Keratinocyte (primary cell): ENCODE results near the gene BCAS1. TPM values are rescaled to one million over a fixed set of nuclear protein-coding genes. Genes with fewer than 3 reads are reported as not detected.

ENCODE experiments used
- DNase-seq: peaks from one replicate; pipeline ENCODE4 v3.0.0-alpha.2; 2011; ENCODE audit warnings: low read depth, missing footprints, low spot score
- FAIRE-seq: peaks from 2 replicates; lab custom pipeline; 2011; peaks lifted over from hg19 to GRCh38; lab: Jason Lieb, UNC
- H2AFZ ChIP-seq: 2 replicates; pipeline ENCODE4 v1.6.0; 2012; ENCODE audit warnings: low read length, control low read depth, inconsistent platforms; ENCODE audit not compliant: control insufficient read depth
- H3K27ac ChIP-seq: 2 replicates; pipeline ENCODE4 v1.5.1; 2011; ENCODE audit warnings: low read length; ENCODE audit not compliant: control insufficient read depth, insufficient read depth
- H3K27me3 ChIP-seq: 3 replicates; pipeline ENCODE4 v1.6.0; 2011; ENCODE audit warnings: low read length; ENCODE audit not compliant: control insufficient read depth, insufficient read depth; ENCODE audit errors: extremely low read depth
- H3K36me3 ChIP-seq, 2 experiments: 2 replicates in 1 of 2; 3 replicates in 1 of 2; pipeline ENCODE4 v1.5.1; 2011; ENCODE audit warnings: low read length in 2 of 2, mild to moderate bottlenecking in 1 of 2; ENCODE audit not compliant: control insufficient read depth in 2 of 2, insufficient read depth in 2 of 2; ENCODE audit errors: extremely low read depth in 1 of 2
- H3K4me1 ChIP-seq: 3 replicates; pipeline ENCODE4 v1.5.1; 2011; ENCODE audit warnings: low read length; ENCODE audit not compliant: control insufficient read depth, insufficient read depth; ENCODE audit errors: extremely low read depth
- H3K4me2 ChIP-seq: 3 replicates; pipeline ENCODE4 v1.6.0; 2011; ENCODE audit warnings: low read depth, low read length; ENCODE audit not compliant: control insufficient read depth, insufficient read depth; ENCODE audit errors: extremely low read depth
- H3K4me3 ChIP-seq, 3 experiments: fragments of 200-600 bp in 1 of 3; sonication (generic) in 1 of 3; 2 replicates in 2 of 3; 3 replicates in 1 of 3; pipeline ENCODE4 v1.5.1; 2011 to 2016; ENCODE audit warnings: low read length in 3 of 3, mild to moderate bottlenecking in 3 of 3, control low read depth in 2 of 3, inconsistent platforms in 1 of 3, low read depth in 1 of 3, mixed read lengths in 1 of 3, mixed run types in 1 of 3, moderate library complexity in 1 of 3; ENCODE audit not compliant: control insufficient read depth in 2 of 3, insufficient read depth in 2 of 3; ENCODE audit errors: extremely low read depth in 1 of 3
- H3K79me2 ChIP-seq: 2 replicates; pipeline ENCODE4 v1.6.0; 2012; ENCODE audit warnings: low read length; ENCODE audit not compliant: control insufficient read depth, insufficient read depth
- H3K9ac ChIP-seq: 3 replicates; pipeline ENCODE4 v1.6.0; 2011; ENCODE audit warnings: low read length; ENCODE audit not compliant: control insufficient read depth, insufficient read depth; ENCODE audit errors: extremely low read depth
- H3K9me1 ChIP-seq: 3 replicates; pipeline ENCODE4 v1.6.0; 2011; ENCODE audit warnings: low read length; ENCODE audit not compliant: control insufficient read depth, insufficient read depth; ENCODE audit errors: extremely low read depth
- H3K9me3 ChIP-seq: 2 replicates; pipeline ENCODE4 v1.5.1; 2012; ENCODE audit warnings: low read depth, low read length; ENCODE audit not compliant: control insufficient read depth
- H4K20me1 ChIP-seq: 3 replicates; pipeline ENCODE4 v1.6.0; 2011; ENCODE audit warnings: low read length; ENCODE audit not compliant: control insufficient read depth, insufficient read depth; ENCODE audit errors: extremely low read depth
- EZH2 ChIP-seq: IDR thresholded peaks from one replicate; pipeline ENCODE4 v1.6.1; 2012; ENCODE audit warnings: inconsistent platforms, mild to moderate bottlenecking, low read length, moderate library complexity
- dilution Hi-C: fragments of 300-500 bp; cut with MboI; formaldehyde crosslinking; loops from one replicate; pipeline ENCODE4 v1.7.0; 2020; ENCODE audit warnings: low sequenced_read_pairs; ENCODE audit not compliant: extremely low pct_ligation_motif_present
- polyA plus RNA-seq, 5 experiments: library from polyadenylated mRNA; depleted of rRNA in 3 of 5; stranded (reverse) in 3 of 5; stranded (forward) in 1 of 5; unstranded in 1 of 5; fragments of >200 nt; gene quantifications; 1 replicate in 1 of 5; 2 replicates in 3 of 5; 3 replicates in 1 of 5; pipeline versions ENCODE4 v1.2.1 to v1.2.3, GENCODE V29; 2011 to 2012; ENCODE audit warnings: missing spikeins in 2 of 5, low read depth in 1 of 5, low replicate concordance in 1 of 5
- TF ChIP-seq, protein P1 (sequence below), 3 experiments: IDR thresholded peaks in 1 of 3; conservative IDR thresholded peaks in 1 of 3; optimal IDR thresholded peaks in 1 of 3; 2 replicates in 2 of 3; 3 replicates in 1 of 3; pipeline versions ENCODE3 to v1.5.1; 2011; ENCODE audit warnings: low read length in 3 of 3, mild to moderate bottlenecking in 3 of 3, moderate library complexity in 2 of 3, control low read depth in 1 of 3, inconsistent platforms in 1 of 3; ENCODE audit not compliant: insufficient read depth in 2 of 3; ENCODE audit errors: extremely low read depth in 1 of 3

The BCAS1 gene
- polyA plus RNA-seq, 1 donor (not counting 4 experiments of a cell fraction or from before 2014, with no cell fraction given): not detected

- H3K36me3 ChIP-seq: no peaks in the 10 kb centered on the region
- no peak overlapping the region for H3K9ac ChIP-seq
- H3K27me3 ChIP-seq: no peaks in the 10 kb centered on the region
- H3K4me1 ChIP-seq: no peaks in the 10 kb centered on the region
- no peaks in the 10 kb centered on the region for H3K9me1 ChIP-seq
- H3K27ac ChIP-seq: no peak overlapping the region
- no peak overlapping the region for H2AFZ ChIP-seq
- no peak overlapping the region for H3K4me2 ChIP-seq
- FAIRE-seq (no peak), DNase-seq (no peak)
- no peaks in the 10 kb centered on the region for H3K79me2 ChIP-seq
- H3K9me3 ChIP-seq: no peaks in the 10 kb centered on the region
- H4K20me1 ChIP-seq: no peaks in the 10 kb centered on the region
- TF ChIP-seq, protein P1, sequence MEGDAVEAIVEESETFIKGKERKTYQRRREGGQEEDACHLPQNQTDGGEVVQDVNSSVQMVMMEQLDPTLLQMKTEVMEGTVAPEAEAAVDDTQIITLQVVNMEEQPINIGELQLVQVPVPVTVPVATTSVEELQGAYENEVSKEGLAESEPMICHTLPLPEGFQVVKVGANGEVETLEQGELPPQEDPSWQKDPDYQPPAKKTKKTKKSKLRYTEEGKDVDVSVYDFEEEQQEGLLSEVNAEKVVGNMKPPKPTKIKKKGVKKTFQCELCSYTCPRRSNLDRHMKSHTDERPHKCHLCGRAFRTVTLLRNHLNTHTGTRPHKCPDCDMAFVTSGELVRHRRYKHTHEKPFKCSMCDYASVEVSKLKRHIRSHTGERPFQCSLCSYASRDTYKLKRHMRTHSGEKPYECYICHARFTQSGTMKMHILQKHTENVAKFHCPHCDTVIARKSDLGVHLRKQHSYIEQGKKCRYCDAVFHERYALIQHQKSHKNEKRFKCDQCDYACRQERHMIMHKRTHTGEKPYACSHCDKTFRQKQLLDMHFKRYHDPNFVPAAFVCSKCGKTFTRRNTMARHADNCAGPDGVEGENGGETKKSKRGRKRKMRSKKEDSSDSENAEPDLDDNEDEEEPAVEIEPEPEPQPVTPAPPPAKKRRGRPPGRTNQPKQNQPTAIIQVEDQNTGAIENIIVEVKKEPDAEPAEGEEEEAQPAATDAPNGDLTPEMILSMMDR (optimal IDR thresholded peaks at IDR 0.05 in 1 of 3, IDR thresholded peaks at IDR 0.05 in 1 of 3, conservative IDR thresholded peaks at IDR 0.05 in 1 of 3; ENCODE audit: extremely low read depth in 1 of 3, insufficient read depth in 2 of 3, low read length in 3 of 3): no peak
- TF ChIP-seq EZH2: no peak
- dilution Hi-C loops: no loop called here
- H3K4me3 ChIP-seq: no peak overlapping the region
These were observed 52.5 kb downstream of the BCAS1 start for GRCh38 chr20:54017846-54018245.

DNA sequence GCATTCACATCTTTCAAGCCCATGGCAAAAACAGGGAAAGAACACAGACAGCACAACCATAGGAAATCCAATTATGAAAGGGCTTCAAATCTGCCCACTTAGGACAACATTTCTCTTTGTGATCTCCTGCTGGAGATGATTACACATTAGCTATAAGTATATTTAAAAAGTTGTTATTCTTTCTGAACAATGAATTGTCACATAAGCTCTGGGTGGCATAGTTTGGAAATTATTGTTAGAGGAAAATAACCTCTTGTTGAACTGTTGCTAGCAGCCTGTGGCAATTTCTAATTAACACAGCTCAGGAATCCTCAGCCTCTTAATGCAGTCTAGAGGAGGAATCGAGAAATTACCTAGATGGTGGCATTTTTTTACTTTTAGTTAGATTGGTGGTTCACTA is 54.9 kb downstream of the BCAS1 start:
- no peaks in the 10 kb centered on the region for H3K36me3 ChIP-seq
- no peak overlapping the region for H3K4me2 ChIP-seq
- TF ChIP-seq, protein P1 (optimal IDR thresholded peaks at IDR 0.05 in 1 of 3, IDR thresholded peaks at IDR 0.05 in 1 of 3, conservative IDR thresholded peaks at IDR 0.05 in 1 of 3; ENCODE audit: extremely low read depth in 1 of 3, insufficient read depth in 2 of 3, low read length in 3 of 3): no peak
- H3K27me3 ChIP-seq: no peaks in the 10 kb centered on the region
- no peak for FAIRE-seq
- no peaks in the 10 kb centered on the region for H3K4me1 ChIP-seq
- no peaks in the 10 kb centered on the region for H3K9me1 ChIP-seq
- H2AFZ ChIP-seq: no peak overlapping the region
- no peaks in the 10 kb centered on the region for H3K9me3 ChIP-seq
- H3K79me2 ChIP-seq: no peaks in the 10 kb centered on the region
- dilution Hi-C loops: no loop called here
- no peaks in the 10 kb centered on the region for H4K20me1 ChIP-seq
- DNase-seq: no peak
- no peak overlapping the region for H3K27ac ChIP-seq
- no peak overlapping the region for H3K4me3 ChIP-seq
- H3K9ac ChIP-seq: no peak overlapping the region
